Activated naive CD4-positive, alpha-beta T cell treated with anti-CD3 and anti-CD28 coated beads, Interleukin-2, amount 50 U/mL, for 16 hours (primary cell): ENCODE data around the gene ANGPTL2.

Experiments used
- DNase-seq: peaks from one replicate; pipeline ENCODE4 v3.0.0-alpha.2; 2020

ANGPTL2 gene

GRCh38 chr9:127091526-127091925 lies 30.9 kb downstream of the ANGPTL2 start:
- DNase-seq: no peak

DNA sequence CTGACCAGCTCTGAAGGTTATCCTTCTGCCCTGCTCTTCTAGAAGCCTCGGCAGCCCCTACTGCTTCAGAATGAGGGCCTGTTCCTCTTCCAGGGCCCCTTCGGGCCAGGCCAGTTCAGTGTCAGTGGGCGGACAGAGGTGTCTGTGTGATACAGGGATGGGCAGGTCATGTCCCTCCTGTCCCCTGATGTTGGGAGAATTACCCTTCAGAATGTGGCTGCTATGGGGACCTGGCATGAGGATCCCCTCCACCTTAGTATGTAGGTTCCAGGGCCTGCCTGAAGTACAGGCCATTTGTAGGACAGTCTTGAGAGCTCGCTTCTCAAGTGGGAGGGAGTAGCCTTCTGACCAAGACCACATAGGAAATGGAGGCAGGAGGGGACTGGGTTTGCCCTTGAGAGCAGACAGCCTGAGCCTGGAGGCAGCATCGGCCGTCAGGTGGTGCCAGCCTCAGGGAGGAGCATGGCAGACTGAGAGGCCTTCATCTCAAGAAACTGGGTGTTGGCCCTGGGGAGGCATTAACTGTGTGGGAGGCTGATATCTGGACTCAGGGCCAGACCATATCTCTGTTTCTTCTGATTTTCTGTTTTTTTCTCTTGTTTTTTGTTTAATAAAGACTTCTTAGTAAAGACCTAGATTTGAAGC lies 32.0 kb downstream of the ANGPTL2 start:
- DNase-seq: no peak

- no peak for DNase-seq
Observed at GRCh38 chr9:127089631-127090081, 32.8 kb downstream of the ANGPTL2 start.

- no peak for DNase-seq
Observed at GRCh38 chr9:127088724-127089615, 33.5 kb downstream of the ANGPTL2 start.

DNA sequence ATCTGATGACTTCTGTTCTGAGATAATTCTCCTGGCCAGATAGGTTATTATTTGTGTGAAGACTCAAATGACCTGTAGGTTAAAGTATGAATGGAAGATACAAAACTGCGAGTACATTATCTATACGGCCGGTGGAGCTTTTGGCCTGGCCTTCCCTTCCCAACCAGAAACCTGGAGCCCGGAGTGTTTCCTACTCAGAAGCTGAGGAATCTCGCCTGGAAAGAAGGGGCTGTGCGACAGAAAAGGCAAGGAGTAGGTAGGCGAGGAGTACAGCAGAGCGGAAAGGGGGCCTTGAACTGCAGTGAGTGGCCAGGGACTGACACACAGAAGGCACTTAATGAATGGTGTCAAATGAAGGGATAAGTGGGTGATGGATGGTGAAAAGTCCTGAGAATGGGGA lies 34.6 kb downstream of the ANGPTL2 start:
- no peak for DNase-seq

DNA sequence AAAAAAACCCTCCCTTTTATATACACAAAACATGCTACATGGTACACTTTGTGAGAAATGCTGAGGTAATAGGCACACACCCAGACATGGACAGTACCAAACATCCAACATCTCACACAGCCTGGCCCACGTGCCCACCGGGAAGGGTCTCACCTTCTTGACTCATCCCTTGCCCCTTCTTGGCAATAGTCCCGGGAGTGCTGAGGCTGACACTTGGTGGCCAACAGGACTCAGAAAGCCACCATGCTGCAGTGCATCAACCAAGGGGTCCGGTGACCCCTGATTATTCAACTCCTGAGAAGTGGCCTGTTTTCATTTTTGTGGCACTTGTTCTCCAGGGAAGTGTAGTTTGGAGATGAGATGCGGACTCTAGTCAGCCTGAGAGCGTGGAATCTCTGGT lies 35.0 kb downstream of the ANGPTL2 start:
- DNase-seq: no peak

GRCh38 chr9:127086771-127087170 lies 35.7 kb downstream of the ANGPTL2 start:
- DNase-seq: no peak

- no peak for DNase-seq
Observed at GRCh38 chr9:127085186-127085585, 37.2 kb downstream of the ANGPTL2 start.

GRCh38 chr9:127084076-127085039 lies 38.1 kb downstream of the ANGPTL2 start:
- no peak for DNase-seq

DNA sequence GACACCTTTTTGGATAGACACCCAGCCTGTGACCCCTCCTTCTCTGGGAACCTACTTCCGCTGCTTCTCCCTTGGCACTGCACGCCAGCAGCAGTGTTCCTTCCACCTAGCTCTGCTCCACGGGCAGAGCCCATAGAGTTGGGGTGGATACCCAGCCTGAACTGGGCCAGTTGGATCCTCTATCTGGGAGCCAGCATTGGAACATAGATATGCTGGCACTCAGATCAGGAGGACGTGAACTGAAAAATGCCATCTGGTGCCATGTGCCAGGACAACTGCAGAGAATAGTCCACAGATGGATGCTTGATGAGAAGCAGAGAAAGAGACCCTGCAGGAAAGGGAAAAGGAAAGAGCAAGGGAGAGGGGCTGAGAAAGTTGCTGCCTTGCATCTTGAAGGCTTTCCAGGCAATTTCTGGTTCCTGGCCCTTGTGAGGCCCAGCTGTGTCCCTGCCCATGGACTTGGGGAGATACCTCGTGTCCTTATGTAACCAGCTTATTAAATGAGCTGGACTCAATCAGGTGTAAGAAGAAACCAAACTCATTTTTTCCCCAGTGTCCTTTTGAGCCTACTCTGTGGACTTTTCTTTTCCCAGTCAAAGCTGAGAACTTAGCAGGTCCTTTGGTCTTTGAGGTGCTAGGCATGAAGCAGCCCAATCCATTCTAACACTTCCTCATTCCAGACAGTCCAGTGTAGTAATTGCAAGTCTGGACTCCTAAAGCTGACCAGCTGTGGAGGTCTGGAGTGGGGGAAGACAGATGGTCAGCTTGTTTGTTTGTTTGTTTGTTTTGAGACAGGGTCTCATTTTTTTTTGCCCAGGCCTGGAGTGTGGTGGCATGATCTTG lies 39.1 kb downstream of the ANGPTL2 start:
- DNase-seq: no peak

DNA sequence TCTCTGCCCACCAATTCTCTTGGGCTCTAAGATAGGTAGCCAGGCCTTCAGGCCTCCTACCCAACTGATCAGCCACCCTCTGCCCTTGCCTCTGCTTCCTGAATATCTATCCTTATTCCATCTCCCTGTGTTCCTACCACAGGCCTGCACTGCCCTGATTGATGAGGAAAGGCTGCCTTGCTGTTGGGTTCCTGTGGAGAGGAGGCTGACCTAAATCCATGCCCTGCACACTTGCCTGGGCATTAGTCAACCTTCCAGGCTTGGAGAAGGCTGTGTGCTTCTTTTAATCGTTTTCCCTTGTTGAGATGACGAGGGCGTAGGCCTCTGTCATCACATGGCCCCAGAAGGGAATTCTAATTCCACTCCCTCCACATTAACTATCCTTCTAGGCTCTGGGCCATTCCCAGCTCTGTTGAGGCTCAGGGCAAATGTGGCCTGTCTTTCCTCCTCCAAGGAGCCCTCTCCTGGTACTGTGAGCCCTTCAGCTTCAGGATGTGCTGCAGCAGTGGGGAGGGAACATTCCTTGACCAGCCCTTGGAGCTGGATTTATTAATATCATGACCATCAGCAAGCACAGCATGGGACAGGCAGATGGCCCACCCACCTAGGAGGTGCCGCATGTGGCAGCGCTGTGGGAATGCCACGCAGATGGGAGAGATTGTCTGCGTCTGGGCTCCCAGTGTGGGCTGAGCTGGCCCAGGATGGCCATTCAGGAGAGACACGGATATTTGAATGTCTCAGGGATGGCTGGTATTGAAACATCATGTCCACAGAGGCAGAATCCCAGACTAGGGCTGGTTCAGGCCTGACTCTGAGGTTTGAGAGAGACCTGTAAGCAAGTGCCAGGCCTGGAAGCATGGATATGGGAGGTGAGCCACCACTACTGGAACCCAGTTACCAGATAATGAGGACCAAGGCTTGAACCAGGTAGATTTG lies 40.9 kb downstream of the ANGPTL2 start:
- no peak for DNase-seq

GRCh38 chr9:127079446-127080140 lies 42.8 kb downstream of the ANGPTL2 start:
- no peak for DNase-seq

DNA sequence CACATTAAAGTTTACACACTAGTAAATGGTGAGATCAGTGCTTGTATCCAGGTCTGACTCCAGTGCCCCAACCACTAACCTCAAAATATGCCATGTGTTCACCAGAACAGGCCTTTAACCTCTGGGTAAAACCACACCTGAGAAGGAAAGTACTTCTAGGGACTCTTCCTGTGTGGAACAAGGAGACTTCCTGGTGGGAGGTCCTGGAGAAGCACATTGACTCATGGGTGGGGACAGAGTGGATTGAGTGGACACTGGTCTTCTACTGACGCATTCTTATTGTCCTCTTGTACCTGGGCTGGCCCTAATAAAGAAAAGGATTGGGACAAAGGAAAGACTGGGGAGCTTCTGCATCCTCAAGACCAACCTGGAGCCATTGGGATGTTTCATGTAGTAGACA lies 43.4 kb downstream of the ANGPTL2 start:
- DNase-seq: no peak

GRCh38 chr9:127078336-127078735 lies 44.1 kb downstream of the ANGPTL2 start:
- DNase-seq: no peak

DNA sequence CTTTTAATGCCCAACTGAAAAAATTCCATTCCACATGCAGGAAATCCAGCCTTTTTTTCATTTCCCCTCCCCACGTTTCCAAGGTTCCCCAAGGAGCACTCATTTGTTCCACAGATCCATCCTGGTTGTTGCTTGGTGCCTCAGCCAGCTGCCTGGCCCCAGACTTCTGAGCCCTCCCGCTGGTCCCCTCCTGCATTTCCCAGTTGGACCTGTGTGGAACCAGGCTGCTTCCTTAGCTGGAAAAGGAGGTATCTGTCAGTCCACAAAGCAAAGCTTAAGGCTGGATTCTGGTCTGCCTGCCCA lies 44.8 kb downstream of the ANGPTL2 start:
- no peak for DNase-seq

GRCh38 chr9:127076860-127077643 lies 45.4 kb downstream of the ANGPTL2 start:
- DNase-seq: no peak

GRCh38 chr9:127075624-127076372 lies 46.6 kb downstream of the ANGPTL2 start:
- DNase-seq: no peak

- no peak for DNase-seq
Observed at GRCh38 chr9:127074561-127075548, 47.6 kb downstream of the ANGPTL2 start.
